HG03060 (cell line): ENCODE results near the gene KLHL29.

ENCODE experiments used
- ATAC-seq: cut with Tn5 transposase; IDR thresholded peaks from one replicate; pipeline ENCODE4 v1.9.1; 2021; ENCODE audit warnings: low read depth, moderate number of reproducible peaks; ENCODE audit not compliant: unreplicated experiment

KLHL29 gene

GRCh38 chr2:23366720-23367119 is 18.3 kb upstream of the KLHL29 start:
- no peak for ATAC-seq

- ATAC-seq, result no peak
Observed at GRCh38 chr2:23367760-23368159, 17.2 kb upstream of the KLHL29 start.

GRCh38 chr2:23373666-23374065 is 11.3 kb upstream of the KLHL29 start:
- ATAC-seq, result no peak

- no peak for ATAC-seq
Observed at GRCh38 chr2:23375448-23375847, 9.5 kb upstream of the KLHL29 start.

GRCh38 chr2:23376075-23376474 is 8.9 kb upstream of the KLHL29 start:
- ATAC-seq, result no peak

GRCh38 chr2:23376972-23377371 is 8.0 kb upstream of the KLHL29 start:
- no peak for ATAC-seq

- no peak for ATAC-seq
Observed at GRCh38 chr2:23377771-23378170, 7.2 kb upstream of the KLHL29 start.

GRCh38 chr2:23378496-23378895 is 6.5 kb upstream of the KLHL29 start:
- ATAC-seq, result no peak

GRCh38 chr2:23379220-23379695 is 5.7 kb upstream of the KLHL29 start:
- peak; percentile 53 for ATAC-seq

- ATAC-seq, result peak; percentile 28
Observed at GRCh38 chr2:23380562-23381065, 4.4 kb upstream of the KLHL29 start.

GRCh38 chr2:23381084-23381483 is 3.9 kb upstream of the KLHL29 start:
- ATAC-seq, result no peak

GRCh38 chr2:23381485-23381884 is 3.5 kb upstream of the KLHL29 start:
- no peak for ATAC-seq

GRCh38 chr2:23383100-23383499 is 1.9 kb upstream of the KLHL29 start:
- ATAC-seq, result no peak

- no peak for ATAC-seq
Observed at GRCh38 chr2:23385351-23385747, 370 bp downstream of the KLHL29 start.

- no peak for ATAC-seq
Observed at GRCh38 chr2:23385748-23386338, 864 bp downstream of the KLHL29 start.

GRCh38 chr2:23386339-23387220 is 1.6 kb downstream of the KLHL29 start:
- no peak for ATAC-seq

GRCh38 chr2:23387221-23387550 is 2.2 kb downstream of the KLHL29 start:
- ATAC-seq, result no peak

GRCh38 chr2:23387845-23388244 is 2.9 kb downstream of the KLHL29 start:
- no peak for ATAC-seq

- no peak for ATAC-seq
Observed at GRCh38 chr2:23388294-23388693, 3.3 kb downstream of the KLHL29 start.

- ATAC-seq, result no peak
Observed at GRCh38 chr2:23388756-23389514, 4.0 kb downstream of the KLHL29 start.

GRCh38 chr2:23390152-23390551 is 5.2 kb downstream of the KLHL29 start:
- ATAC-seq, result no peak
